Measurements from ENCODE around the gene BTBD3.

Gene BTBD3

DNA sequence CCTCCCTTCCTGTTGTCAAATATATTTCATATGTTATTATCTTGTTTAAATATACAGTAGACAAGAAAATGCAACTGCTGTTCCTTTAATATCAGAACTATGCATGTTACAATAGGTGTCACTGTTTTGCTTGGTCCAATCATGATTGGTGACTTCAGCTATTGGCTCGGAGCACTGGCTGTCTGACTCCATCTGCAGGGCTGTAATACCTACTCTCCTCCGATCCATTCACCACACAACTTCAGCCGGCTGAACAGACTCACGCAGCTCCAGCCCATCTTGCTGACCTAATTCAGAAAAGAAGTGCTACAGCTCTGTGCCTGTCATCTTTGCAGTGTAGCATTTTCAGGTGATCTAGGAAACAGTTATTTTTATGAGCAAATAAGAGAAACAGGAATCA, at the start of gene BTBD3:
Gene BTBD3, plus strand, starts transcription at position 231 of the 400 bp plus-strand sequence. CDS start 383 bp downstream, outside the sequence.
- DNase-seq (ENCODE audit: low spot score) = peak; percentile 92

GRCh38 chr20:11869641-11870040, 48.1 kb upstream of the BTBD3 start:
- no peak for DNase-seq (ENCODE audit: low spot score)

GRCh38 chr20:11870411-11870810, 47.3 kb upstream of the BTBD3 start:
- DNase-seq (ENCODE audit: low spot score) = no peak

DNA sequence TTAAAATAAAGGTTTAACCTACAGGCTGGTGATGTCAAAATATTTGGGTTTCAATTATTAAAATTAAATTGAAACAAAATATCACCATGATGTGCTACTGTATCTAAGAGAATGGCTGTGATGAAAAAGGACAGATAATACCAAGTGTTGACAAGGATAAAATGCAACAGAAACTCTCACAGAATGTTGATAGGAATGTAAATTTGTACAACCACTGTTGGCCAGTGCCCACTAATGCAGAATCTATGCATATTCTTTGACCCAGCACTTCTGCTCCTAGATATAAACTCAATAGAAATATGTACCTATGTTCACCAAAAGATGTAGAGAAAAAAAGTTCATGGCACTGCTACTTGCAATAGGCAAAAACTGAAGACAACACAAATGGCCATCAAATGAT, 41.1 kb upstream of the BTBD3 start:
- DNase-seq (ENCODE audit: low spot score) = no peak

DNA sequence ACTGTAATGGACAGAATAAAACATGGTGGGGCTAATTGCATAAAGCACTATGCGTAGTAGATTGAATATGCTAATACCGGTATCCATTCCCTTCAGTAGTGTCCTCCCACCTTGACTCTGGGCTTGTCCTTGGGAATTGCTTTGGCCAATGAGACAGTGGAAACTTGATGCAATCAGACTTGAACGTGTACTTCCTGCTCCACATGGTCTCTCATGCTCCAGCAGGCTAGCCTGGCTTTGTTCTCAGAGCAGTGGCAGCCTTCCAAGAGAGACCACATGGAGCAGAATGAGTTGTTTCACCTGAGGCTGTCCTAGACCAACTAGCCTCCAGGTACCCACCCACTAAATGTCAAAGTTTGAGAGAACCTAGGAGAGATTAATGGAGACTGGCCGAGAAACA, 37.0 kb upstream of the BTBD3 start:
- DNase-seq (ENCODE audit: low spot score) = no peak

DNA sequence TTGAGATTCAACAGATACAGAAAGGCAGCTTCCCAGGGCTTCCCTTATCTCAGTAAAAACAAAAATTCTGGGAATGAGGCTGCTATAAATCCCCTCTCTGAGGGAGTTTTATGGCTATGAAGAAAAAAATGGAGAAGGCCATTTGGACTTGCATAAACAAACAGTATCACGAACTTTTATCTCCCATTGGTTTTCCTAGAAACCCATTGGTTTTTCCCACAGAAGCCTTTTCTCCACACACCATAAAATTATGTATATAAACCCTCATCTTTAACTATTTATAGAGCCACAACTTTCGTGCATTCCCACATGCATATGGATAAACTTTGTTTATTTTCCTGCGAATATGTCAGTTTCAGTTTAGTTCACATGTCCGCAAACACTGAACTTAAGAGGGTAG, 36.2 kb upstream of the BTBD3 start:
- no peak for DNase-seq (ENCODE audit: low spot score)

- DNase-seq (ENCODE audit: low spot score) = no peak
Observed at GRCh38 chr20:11882651-11883050, 35.0 kb upstream of the BTBD3 start.

DNA sequence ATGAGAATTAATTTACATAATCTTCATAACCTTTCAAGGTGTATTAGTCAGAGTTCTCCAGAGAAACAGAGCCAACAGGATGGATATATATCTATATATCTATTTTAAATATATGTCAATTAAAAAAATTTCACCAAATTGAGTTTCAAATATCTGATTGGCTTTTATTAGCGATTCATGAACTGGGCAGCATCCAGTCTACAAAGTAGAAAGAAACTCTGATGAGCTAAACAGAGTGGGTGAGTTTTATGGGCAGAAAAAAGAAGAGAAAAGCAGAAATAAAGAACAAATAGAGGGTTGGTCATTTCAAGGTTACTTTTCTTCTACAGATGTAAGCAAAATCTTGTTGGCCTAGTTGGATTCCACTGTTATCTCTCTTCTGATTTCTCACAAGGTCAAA, 29.0 kb upstream of the BTBD3 start:
- DNase-seq (ENCODE audit: low spot score) = no peak

- peak; percentile 94 for DNase-seq (ENCODE audit: low spot score)
Observed at GRCh38 chr20:11890331-11891076, 27.2 kb upstream of the BTBD3 start.

DNA sequence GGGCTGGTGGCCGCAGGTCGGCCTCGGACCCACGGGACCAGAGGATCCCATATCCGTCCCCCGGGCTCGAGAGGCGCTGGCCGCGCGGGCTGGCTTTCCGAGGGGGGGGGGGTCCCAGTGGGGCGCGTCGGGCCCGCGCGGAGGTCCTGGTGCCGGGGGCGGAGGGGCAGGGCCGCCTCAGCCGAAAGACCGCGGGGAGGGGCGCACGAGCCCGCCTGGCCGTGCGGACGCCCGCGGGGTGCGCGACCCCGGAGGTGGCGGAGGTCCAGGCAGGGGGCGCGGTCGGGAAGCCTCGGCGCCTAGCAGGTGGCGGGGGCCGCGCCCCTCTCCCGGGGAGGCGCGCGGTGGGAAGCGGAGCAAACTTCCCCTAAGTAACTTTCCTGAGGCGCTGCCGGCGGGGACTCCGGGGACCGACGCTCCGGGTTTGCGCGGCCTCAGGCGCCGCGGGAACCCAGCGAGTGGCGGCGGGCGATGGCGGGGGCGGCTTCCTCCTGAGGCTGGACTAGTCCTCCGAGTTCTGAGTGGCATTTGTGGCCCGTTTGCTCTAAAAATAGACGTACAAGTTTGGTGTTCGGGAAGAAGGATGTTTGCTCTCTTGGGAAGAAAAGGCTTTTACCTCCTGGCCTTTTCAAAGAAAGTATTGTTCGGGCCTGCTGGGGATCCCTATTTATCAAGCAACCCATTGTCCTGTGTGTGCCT, 26.5 kb upstream of the BTBD3 start:
- peak; percentile 95 for DNase-seq (ENCODE audit: low spot score)

DNA sequence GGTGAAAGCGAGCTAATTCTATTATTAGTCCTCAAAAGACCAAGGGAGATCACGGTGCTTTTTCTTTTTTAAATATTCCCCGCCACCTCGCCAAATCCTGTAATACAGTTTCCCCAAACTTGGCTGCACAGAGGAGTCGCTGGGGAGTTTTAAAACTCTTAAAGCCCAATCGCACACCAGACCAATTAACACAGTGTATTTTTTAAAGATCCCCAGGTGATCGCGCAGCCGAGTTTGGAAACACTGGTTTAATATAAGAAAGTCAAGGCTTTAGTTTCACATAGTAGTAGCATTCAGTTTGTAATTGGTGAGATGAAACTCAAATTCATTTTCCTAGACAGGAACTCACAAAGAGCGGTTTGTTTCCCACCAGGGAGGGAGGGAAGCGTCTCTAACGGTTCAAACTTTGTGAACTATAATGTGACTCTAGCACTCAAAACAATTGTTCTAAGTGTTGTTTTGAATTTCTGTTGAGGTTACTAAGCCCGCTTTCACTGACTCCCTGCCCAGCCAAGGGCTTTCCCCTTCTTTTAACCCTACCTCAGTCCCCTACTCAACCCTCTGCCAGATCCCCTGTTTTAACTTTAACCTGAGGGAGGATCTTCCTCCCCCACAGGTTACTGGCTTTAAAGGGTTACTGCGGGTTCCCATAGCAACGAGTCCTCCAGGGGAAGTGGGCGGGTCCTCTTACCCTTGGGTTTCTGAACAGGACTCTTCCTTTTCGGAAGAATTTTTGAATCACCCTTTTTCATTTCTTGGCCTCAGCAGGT, 25.7 kb upstream of the BTBD3 start:
- peak; percentile 85 for DNase-seq (ENCODE audit: low spot score)

DNA sequence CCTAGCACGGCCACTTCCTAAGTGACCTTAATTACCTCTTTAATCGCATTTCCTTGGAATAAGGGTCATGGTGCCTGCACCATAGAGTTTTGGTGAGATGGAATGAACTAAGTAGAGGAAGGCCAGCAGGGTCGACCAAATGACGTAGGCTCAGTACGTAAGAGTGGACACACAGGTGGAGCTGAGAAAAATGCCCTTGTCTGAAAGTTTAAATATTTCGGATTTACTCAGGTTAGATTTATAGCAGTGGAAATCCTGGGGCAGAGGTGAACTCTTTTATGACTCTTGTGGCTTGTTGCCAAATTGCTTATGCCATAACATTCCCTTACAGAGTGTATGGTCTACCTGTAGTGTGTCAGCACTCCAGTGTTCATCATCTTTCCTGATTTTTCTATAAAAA, 23.6 kb upstream of the BTBD3 start:
- DNase-seq (ENCODE audit: low spot score) = no peak

- no peak for DNase-seq (ENCODE audit: low spot score)
Observed at GRCh38 chr20:11895861-11896387, 21.8 kb upstream of the BTBD3 start.

- no peak for DNase-seq (ENCODE audit: low spot score)
Observed at GRCh38 chr20:11901127-11901526, 16.6 kb upstream of the BTBD3 start.

GRCh38 chr20:11902285-11902697, 15.4 kb upstream of the BTBD3 start:
- DNase-seq (ENCODE audit: low spot score) = no peak

- DNase-seq (ENCODE audit: low spot score) = no peak
Observed at GRCh38 chr20:11905460-11906179, 12.1 kb upstream of the BTBD3 start.

DNA sequence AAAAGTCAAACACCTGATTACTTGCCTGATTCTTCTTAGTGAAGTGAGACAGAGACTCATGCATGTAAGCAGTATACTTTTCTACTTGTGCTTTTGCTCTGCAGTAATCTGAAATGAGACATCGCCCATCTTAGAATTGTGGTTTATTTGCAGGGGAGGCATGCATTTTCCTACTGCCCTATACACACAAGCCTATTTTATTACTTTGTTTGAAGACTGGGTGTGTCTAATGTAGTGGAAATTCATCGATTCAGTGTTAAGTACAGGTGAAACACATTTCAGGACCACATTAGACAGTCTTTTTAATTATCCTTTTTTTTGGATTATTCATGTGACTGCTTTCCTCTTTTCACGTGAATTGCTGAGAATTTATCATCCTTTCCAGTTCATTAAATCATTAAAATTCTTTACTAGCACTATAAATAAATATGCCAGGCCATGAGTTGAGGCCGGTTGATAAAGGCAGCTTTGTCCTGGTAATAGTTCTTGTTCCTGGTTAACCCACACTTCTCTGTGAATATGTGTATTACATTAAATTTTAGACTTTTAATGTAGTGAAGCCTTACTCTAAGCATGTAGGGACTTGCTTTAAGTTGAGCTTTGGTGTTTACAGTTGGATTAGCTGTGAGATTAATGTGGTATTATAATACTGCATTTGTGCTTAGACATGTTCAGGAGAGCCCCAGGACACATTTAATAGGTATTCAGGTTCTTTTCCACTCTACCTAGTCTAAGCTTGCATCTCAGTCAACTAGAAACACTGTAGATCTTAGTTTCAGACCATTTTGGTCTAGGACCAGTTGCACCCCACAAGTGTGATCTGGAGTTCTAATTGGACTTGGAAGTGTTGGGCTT, 10.8 kb upstream of the BTBD3 start:
- no peak for DNase-seq (ENCODE audit: low spot score)

- DNase-seq (ENCODE audit: low spot score) = no peak
Observed at GRCh38 chr20:11907621-11908020, 10.1 kb upstream of the BTBD3 start.

DNA sequence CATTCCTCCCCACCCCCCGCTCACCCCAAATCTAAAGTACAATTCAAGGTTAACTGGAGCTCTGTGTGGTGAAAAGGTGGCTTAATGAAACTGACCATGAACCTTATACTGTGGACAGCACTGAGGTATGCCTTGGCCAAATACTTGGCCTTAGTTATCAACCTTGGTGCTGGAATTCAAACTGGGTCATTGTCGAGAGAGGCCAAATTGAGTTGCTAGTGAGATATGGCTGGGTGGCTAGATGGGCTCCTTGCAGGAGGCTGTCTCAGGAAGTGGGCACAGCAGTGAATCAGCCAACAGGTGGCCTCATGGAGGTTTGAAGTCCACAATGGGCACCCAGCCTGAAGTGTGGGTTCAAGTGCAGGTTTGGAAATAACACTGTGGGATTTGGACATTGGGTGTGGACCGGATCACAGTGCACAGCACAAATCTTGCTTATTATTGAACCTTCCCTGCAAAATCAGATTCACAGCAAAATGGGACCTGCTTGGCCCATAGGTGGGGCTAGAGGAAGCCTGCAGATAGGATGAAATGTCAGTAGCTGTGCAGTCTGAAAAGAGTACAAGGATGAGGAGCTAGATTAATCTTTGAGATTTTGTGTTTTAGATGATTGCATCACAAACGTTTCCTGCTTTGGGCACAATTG, 5.6 kb upstream of the BTBD3 start:
- no peak for DNase-seq (ENCODE audit: low spot score)

DNA sequence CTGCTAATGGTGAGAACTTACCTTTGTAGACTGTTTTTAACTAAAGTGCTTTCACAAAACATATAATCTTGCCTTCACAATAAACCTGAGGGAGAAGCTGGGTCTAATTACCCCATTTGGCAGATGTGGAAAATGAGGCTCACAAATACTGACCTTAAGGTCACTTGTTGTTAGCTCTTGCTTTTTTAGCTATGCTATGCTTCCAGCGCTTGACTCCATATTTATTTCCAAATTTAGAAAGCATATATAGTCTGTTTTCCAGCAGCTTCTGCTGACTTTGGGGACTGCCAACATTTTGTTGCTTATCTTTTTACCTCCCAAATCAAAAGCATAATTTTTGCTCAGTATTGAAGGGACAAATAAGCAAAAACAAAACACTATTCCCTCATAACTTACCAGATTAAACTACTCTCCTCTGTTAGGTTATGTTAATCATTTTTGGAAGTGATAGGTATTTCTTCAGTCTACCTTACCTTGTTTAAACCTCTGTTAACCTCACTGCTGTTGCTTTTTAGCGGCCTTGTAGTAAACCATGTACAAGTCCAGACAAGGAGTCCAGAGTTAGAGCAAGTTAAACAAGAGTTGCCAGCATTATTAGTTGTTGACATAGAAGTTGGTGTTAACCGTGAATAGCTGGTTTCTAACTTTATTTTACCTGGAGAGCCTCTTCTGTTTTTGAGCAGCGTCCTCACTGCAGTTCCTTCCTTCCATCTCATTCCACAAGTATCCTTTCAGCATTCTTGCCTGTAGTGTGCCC, 4.9 kb upstream of the BTBD3 start:
- DNase-seq (ENCODE audit: low spot score) = no peak

All from pons (tissue), 1 donor.